H1 (cell line): Measurements from ENCODE around the gene NABP1. TPM values are rescaled to one million over a fixed set of nuclear protein-coding genes. Genes with fewer than 3 reads are reported as not detected.
"Not testable (repeated sequence)": the region's sequence is repeated elsewhere in the genome, so short reads cannot be mapped to it uniquely, and the experiment has no call there.

Experiments used
- CTCF ChIA-PET: fragments of 300-600 bp; sonication (Branson Sonifier 250); formaldehyde crosslinking; loops from one replicate; lab custom pipeline; 2021; ENCODE audit not compliant: partially characterized antibody; lab: Charles Lee
- POLR2A ChIA-PET: fragments of 300-600 bp; sonication (Branson Sonifier 250); formaldehyde crosslinking; loops from one replicate; lab custom pipeline; 2021; ENCODE audit warnings: inconsistent platforms; ENCODE audit not compliant: partially characterized antibody; lab: Charles Lee
- DNase-seq, 2 experiments: peaks; one replicate each; pipeline versions ENCODE4 v3.0.0 to v3.0.0-alpha.2; 2010 to 2022; ENCODE audit warnings: low spot score in 2 of 2, low read depth in 1 of 2, mixed read lengths in 1 of 2
- FAIRE-seq: peaks from 2 replicates; lab custom pipeline; 2011; peaks lifted over from hg19 to GRCh38; lab: Jason Lieb, UNC
- H2AFZ ChIP-seq: 2 replicates; pipeline ENCODE4 v1.8.1; 2012; ENCODE audit warnings: low read length, inconsistent platforms
- H2AK5ac ChIP-seq: 2 replicates; pipeline ENCODE4 v1.6.1; 2013; ENCODE audit warnings: low read depth, low read length
- H2BK120ac ChIP-seq: replicated peaks from 2 replicates; pipeline ENCODE3; 2013; ENCODE audit warnings: low read depth, low read length, inconsistent platforms
- H2BK12ac ChIP-seq: 2 replicates; pipeline ENCODE4 v1.6.1; 2013; ENCODE audit warnings: low read depth, low read length
- H2BK15ac ChIP-seq: 2 replicates; pipeline ENCODE4 v1.6.1; 2013; ENCODE audit warnings: low read length
- H2BK20ac ChIP-seq: 2 replicates; pipeline ENCODE4 v1.6.1; 2013; ENCODE audit warnings: low read length
- H2BK5ac ChIP-seq: 2 replicates; pipeline ENCODE4 v1.6.1; 2013; ENCODE audit warnings: low read depth, low read length
- H3K14ac ChIP-seq: 2 replicates; pipeline ENCODE4 v1.6.1; 2013; ENCODE audit warnings: inconsistent platforms; ENCODE audit not compliant: insufficient read length
- H3K18ac ChIP-seq: 2 replicates; pipeline ENCODE4 v1.6.1; 2013; ENCODE audit warnings: low read length; ENCODE audit errors: extremely low read depth
- H3K23ac ChIP-seq: 2 replicates; pipeline ENCODE4 v1.6.1; 2013; ENCODE audit warnings: inconsistent platforms; ENCODE audit not compliant: insufficient read length
- H3K23me2 ChIP-seq: 2 replicates; pipeline ENCODE4 v1.6.1; 2013; ENCODE audit warnings: low read depth, low read length
- H3K27ac ChIP-seq: 2 replicates; pipeline ENCODE4 v1.6.1; 2011; ENCODE audit warnings: low read depth, low read length, inconsistent platforms
- H3K27me3 ChIP-seq, 4 experiments: replicated peaks in 1 of 4; 1 replicate in 1 of 4; 2 replicates in 3 of 4; pipeline versions ENCODE4 v1.6.1 to v1.8.1; 2011 to 2013; ENCODE audit warnings: low read length in 3 of 4, mild to moderate bottlenecking in 3 of 4, inconsistent platforms in 2 of 4, mixed read lengths in 2 of 4, moderate library complexity in 1 of 4; ENCODE audit not compliant: control insufficient read depth in 3 of 4, insufficient read depth in 3 of 4; ENCODE audit errors: extremely low read depth in 1 of 4
- H3K36me3 ChIP-seq, 4 experiments: 2 replicates each; pipeline versions ENCODE4 v1.6.1 to v1.8.1; 2011 to 2013; ENCODE audit warnings: mild to moderate bottlenecking in 4 of 4, low read length in 3 of 4, moderate library complexity in 2 of 4, control low read depth in 1 of 4, inconsistent platforms in 1 of 4; ENCODE audit not compliant: insufficient read depth in 4 of 4, control insufficient read depth in 2 of 4
- H3K4ac ChIP-seq: replicated peaks from 2 replicates; pipeline ENCODE3; 2013; ENCODE audit warnings: low read length, low read depth, mixed read lengths, inconsistent platforms; ENCODE audit not compliant: insufficient read length
- H3K4me1 ChIP-seq, 4 experiments: replicated peaks in 1 of 4; 1 replicate in 1 of 4; 2 replicates in 3 of 4; pipeline versions ENCODE4 v1.6.1 to v1.8.1; 2011 to 2013; ENCODE audit warnings: low read length in 3 of 4, inconsistent platforms in 2 of 4, mixed read lengths in 1 of 4; ENCODE audit not compliant: insufficient read depth in 4 of 4, control insufficient read depth in 3 of 4
- H3K4me2 ChIP-seq, 2 experiments: 2 replicates each; pipeline versions ENCODE4 v1.6.1 to v1.8.1; 2011 to 2013; ENCODE audit warnings: low read depth in 2 of 2, low read length in 2 of 2, control low read depth in 1 of 2, inconsistent platforms in 1 of 2, mild to moderate bottlenecking in 1 of 2; ENCODE audit not compliant: insufficient read depth in 1 of 2
- H3K4me3 ChIP-seq, 4 experiments: fragments of 200-600, 300-600 bp in 1 of 4; sonication (generic), shearing (Covaris generic), sonication (Bioruptor Twin) in 1 of 4; 2 replicates each; pipeline versions ENCODE4 v1.5.1 to v1.8.1; 2011 to 2016; ENCODE audit warnings: low read length in 4 of 4, low read depth in 3 of 4, control low read depth in 2 of 4, inconsistent platforms in 2 of 4, mild to moderate bottlenecking in 2 of 4, mixed read lengths in 1 of 4, moderate library complexity in 1 of 4; ENCODE audit not compliant: insufficient read depth in 2 of 4; ENCODE audit errors: extremely low read depth in 1 of 4
- H3K56ac ChIP-seq: replicated peaks from 2 replicates; pipeline ENCODE3; 2013; ENCODE audit warnings: low read depth, mild to moderate bottlenecking, mixed read lengths, low read length, inconsistent platforms; ENCODE audit not compliant: insufficient read length
- H3K79me1 ChIP-seq: 2 replicates; pipeline ENCODE4 v1.6.1; 2013; ENCODE audit warnings: low read depth, low read length, control low read depth
- H3K79me2 ChIP-seq, 2 experiments: 2 replicates each; pipeline versions ENCODE4 v1.6.1 to v1.8.1; 2012 to 2013; ENCODE audit warnings: low read length in 2 of 2, mild to moderate bottlenecking in 2 of 2, inconsistent platforms in 1 of 2; ENCODE audit not compliant: insufficient read depth in 2 of 2, control insufficient read depth in 1 of 2
- H3K9ac ChIP-seq, 4 experiments: replicated peaks in 1 of 4; 1 replicate in 1 of 4; 2 replicates in 3 of 4; pipeline versions ENCODE4 v1.6.1 to v1.8.1; 2011 to 2013; ENCODE audit warnings: low read depth in 3 of 4, low read length in 3 of 4, control low read depth in 2 of 4, mild to moderate bottlenecking in 2 of 4, moderate library complexity in 2 of 4, inconsistent platforms in 1 of 4; ENCODE audit errors: extremely low read depth in 1 of 4
- H3K9me3 ChIP-seq, 2 experiments: 2 replicates each; pipeline versions ENCODE4 v1.6.1 to v1.8.1; 2012 to 2013; ENCODE audit warnings: mild to moderate bottlenecking in 2 of 2, moderate library complexity in 2 of 2, control low read depth in 1 of 2, inconsistent platforms in 1 of 2, low read depth in 1 of 2, low read length in 1 of 2, mixed read lengths in 1 of 2; ENCODE audit not compliant: insufficient read depth in 2 of 2
- H4K20me1 ChIP-seq, 2 experiments: replicated peaks in 1 of 2; 2 replicates each; pipeline versions ENCODE3 to v1.8.1; 2011 to 2013; ENCODE audit warnings: inconsistent platforms in 2 of 2, low read length in 2 of 2, mild to moderate bottlenecking in 1 of 2; ENCODE audit not compliant: insufficient read depth in 2 of 2, control insufficient read depth in 1 of 2
- H4K5ac ChIP-seq: 2 replicates; pipeline ENCODE4 v1.6.1; 2013; ENCODE audit warnings: low read length, low read depth, mixed read lengths, inconsistent platforms; ENCODE audit not compliant: insufficient read length
- H4K8ac ChIP-seq: 2 replicates; pipeline ENCODE4 v1.8.0; 2013; ENCODE audit warnings: mild to moderate bottlenecking, moderate library complexity, low read length, inconsistent platforms; ENCODE audit not compliant: insufficient read depth; ENCODE audit errors: extremely low read depth
- H4K91ac ChIP-seq: replicated peaks from 2 replicates; pipeline ENCODE3; 2013; ENCODE audit warnings: low read length, mixed read lengths, inconsistent platforms; ENCODE audit not compliant: insufficient read length
- WGBS, 2 experiments: shearing (Covaris generic) in 1 of 2; methylation state at CpG; one replicate each; pipeline versions ENCODE4 v1.1.6 to v1.1.7; 2013 to 2015; ENCODE audit warnings: low lambda C conversion rate in 2 of 2, mixed read lengths in 2 of 2, inconsistent platforms in 1 of 2, low coverage in 1 of 2, missing lambda C conversion rate in 1 of 2; ENCODE audit not compliant: insufficient replicate concordance in 2 of 2, insufficient coverage in 1 of 2, insufficient read length in 1 of 2; ENCODE audit errors: extremely low coverage in 1 of 2, missing lambda C conversion rate in 1 of 2; 5-methylcytosine and 5-hydroxymethylcytosine counted together
- polyA plus RNA-seq, 7 experiments: library from polyadenylated mRNA; depleted of rRNA in 3 of 7; stranded (reverse) in 5 of 7; unstranded in 2 of 7; fragments of >200 nt in 5 of 7; fragments of 200-250 nt in 2 of 7; gene quantifications; 1 replicate in 5 of 7; 2 replicates in 1 of 7; 4 replicates in 1 of 7; pipeline versions ENCODE4 v1.2.1 to v1.2.3, GENCODE V29; 2011 to 2013; ENCODE audit warnings: missing spikeins in 2 of 7, mixed read lengths in 2 of 7
- total RNA-seq: library from RNA; stranded (reverse); fragmentation: NEBNext Ultra II Directional; extraction: Animal tissue kit (Norgen Biotek cat#: 25700); gene quantifications from 2 replicates; pipeline ENCODE4 v1.2.1, GENCODE V29; 2021

NABP1 gene
- total and polyA plus RNA-seq, 2 of the 8 experiments (the other 6 are each of a cell fraction or from before 2014, with no cell fraction given) = 0.63 to 4.8 TPM

GRCh38 chr2:191644613-191645012, 33.3 kb upstream of the NABP1 start:
- H3K14ac ChIP-seq, POLR2A ChIA-PET: not testable (repeated sequence)

More at GRCh38 chr2:191644613-191645012, 33.3 kb upstream of the NABP1 start:
- H2BK15ac ChIP-seq, H3K9me3 ChIP-seq, H3K36me3 ChIP-seq, DNase-seq, H3K27me3 ChIP-seq, H2BK20ac ChIP-seq, H3K79me2 ChIP-seq, H3K23ac ChIP-seq, H4K8ac ChIP-seq, H4K91ac ChIP-seq, H3K4me1 ChIP-seq, H3K18ac ChIP-seq, H2BK120ac ChIP-seq, H3K4me2 ChIP-seq, H2BK5ac ChIP-seq, H3K79me1 ChIP-seq, H3K4ac ChIP-seq, H2AFZ ChIP-seq, FAIRE-seq, H2AK5ac ChIP-seq, H3K4me3 ChIP-seq, H4K20me1 ChIP-seq, H3K27ac ChIP-seq, H3K9ac ChIP-seq, H3K56ac ChIP-seq, H3K23me2 ChIP-seq, H4K5ac ChIP-seq, H2BK12ac ChIP-seq: not testable (repeated sequence)
- CTCF ChIA-PET = interaction anchor here (1.7 kb wide), 1 partner anchor 11 kb away, joined by 3 read pairs; no protein-coding TSS in a partner anchor
- 86% methylated on average over 4 of the region's 4 CpGs; no CpG with 5 or more reads in 1 of the 2 experiments for WGBS, 2 experiments
